ENCODE measurements around the gene MARVELD1. TPM values are rescaled to one million over a fixed set of nuclear protein-coding genes. Genes with fewer than 3 reads are reported as not detected.
"Not testable (repeated sequence)": the region's sequence is repeated elsewhere in the genome, so short reads cannot be mapped to it uniquely, and the experiment has no call there.

The MARVELD1 gene
- total RNA-seq (2014; rRNA removed; shearing (Covaris generic)): 18.7 and 21.2 TPM in 2 replicates

DNA sequence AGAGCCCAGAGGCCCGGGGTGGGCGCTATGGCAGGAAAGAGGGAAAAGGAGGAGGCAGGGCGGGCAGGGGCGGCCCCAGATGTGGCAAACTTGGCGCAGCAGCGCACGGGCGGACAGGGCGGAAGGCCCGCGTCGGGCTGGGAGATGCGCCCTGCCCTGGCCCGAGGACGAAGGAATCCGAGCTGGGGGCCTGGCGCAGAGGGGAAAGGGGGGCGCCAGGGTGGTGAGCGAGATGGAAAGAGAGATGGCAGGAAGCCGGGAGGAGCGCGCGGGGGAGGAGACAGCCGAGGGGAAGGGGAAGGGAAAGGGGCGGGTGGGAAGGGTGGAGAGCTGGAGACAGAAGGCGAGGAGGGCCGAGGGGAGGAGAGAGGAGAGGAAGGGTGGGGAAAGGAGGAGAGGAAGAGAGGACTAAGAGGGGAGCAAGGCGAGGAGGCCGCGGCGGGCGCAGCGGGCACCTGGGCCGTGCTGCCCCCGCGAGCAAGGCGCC lies at the start of gene MARVELD1:
MARVELD1 (plus strand) TSS at position 392 of the 487 bp plus-strand sequence. CDS start 147 bp downstream, outside the sequence.
- H3K4me3 ChIP-seq (ENCODE audit: insufficient read depth, low read depth, low read length): peak within 1 kb of the TSS; percentile 89
- H3K27me3 ChIP-seq (ENCODE audit: control insufficient read depth, insufficient read depth, low read length): no peaks in the 10 kb centered on the region
- DNase-seq: peak; percentile 93
- no peaks in the 10 kb centered on the region for H3K36me3 ChIP-seq (replicated peaks; ENCODE audit: control insufficient read depth, insufficient read depth, low read length)

- Histone ChIP-seq H3K27me3 (ENCODE audit: control insufficient read depth, insufficient read depth, low read length) (no peaks in the 10 kb centered on the region), H3K4me3 (ENCODE audit: insufficient read depth, low read depth, low read length) (no peak overlapping the region), H3K36me3 (replicated peaks; ENCODE audit: control insufficient read depth, insufficient read depth, low read length) (peaks cover 17% of the 10 kb centered on the region)
- no peak for DNase-seq
Measured at GRCh38 chr10:97664282-97664850, 49.2 kb upstream of the MARVELD1 start.

- DNase-seq: no peak
- Histone ChIP-seq H3K4me3 (ENCODE audit: insufficient read depth, low read depth, low read length) (no peak overlapping the region), H3K27me3 (ENCODE audit: control insufficient read depth, insufficient read depth, low read length) (no peaks in the 10 kb centered on the region), H3K36me3 (replicated peaks; ENCODE audit: control insufficient read depth, insufficient read depth, low read length) (peaks cover 18% of the 10 kb centered on the region)
Measured at GRCh38 chr10:97666992-97667391, 46.5 kb upstream of the MARVELD1 start.

DNA sequence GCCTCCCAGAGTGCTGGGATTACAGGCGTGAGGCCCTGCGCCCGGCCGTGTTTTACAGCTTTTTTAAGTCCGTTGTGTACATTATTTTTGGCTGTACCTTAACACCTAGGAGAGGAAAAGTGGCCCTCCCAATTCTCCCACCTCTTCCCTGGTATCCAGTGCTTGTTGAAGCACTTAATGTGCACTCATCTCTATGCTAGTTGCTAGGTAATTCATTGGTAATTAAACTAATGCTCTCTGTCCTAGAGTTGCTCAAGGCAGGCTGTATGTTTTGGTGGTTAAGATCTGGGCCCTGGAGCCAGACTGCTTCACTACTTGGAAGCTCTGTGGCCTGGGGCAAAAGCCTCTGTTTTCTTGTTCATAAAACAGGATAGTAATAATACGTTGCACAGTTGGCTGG lies 46.1 kb upstream of the MARVELD1 start:
- Histone ChIP-seq H3K36me3 (replicated peaks; ENCODE audit: control insufficient read depth, insufficient read depth, low read length) (peaks cover 18% of the 10 kb centered on the region), H3K4me3 (ENCODE audit: insufficient read depth, low read depth, low read length) (no peak overlapping the region), H3K27me3 (ENCODE audit: control insufficient read depth, insufficient read depth, low read length) (no peaks in the 10 kb centered on the region)
- DNase-seq: no peak

- Histone ChIP-seq H3K36me3 (replicated peaks; ENCODE audit: control insufficient read depth, insufficient read depth, low read length) (peaks cover 25% of the 10 kb centered on the region), H3K4me3 (ENCODE audit: insufficient read depth, low read depth, low read length) (no peak overlapping the region), H3K27me3 (ENCODE audit: control insufficient read depth, insufficient read depth, low read length) (no peaks in the 10 kb centered on the region)
- no peak for DNase-seq
Measured at GRCh38 chr10:97669571-97669970, 44.0 kb upstream of the MARVELD1 start.

DNA sequence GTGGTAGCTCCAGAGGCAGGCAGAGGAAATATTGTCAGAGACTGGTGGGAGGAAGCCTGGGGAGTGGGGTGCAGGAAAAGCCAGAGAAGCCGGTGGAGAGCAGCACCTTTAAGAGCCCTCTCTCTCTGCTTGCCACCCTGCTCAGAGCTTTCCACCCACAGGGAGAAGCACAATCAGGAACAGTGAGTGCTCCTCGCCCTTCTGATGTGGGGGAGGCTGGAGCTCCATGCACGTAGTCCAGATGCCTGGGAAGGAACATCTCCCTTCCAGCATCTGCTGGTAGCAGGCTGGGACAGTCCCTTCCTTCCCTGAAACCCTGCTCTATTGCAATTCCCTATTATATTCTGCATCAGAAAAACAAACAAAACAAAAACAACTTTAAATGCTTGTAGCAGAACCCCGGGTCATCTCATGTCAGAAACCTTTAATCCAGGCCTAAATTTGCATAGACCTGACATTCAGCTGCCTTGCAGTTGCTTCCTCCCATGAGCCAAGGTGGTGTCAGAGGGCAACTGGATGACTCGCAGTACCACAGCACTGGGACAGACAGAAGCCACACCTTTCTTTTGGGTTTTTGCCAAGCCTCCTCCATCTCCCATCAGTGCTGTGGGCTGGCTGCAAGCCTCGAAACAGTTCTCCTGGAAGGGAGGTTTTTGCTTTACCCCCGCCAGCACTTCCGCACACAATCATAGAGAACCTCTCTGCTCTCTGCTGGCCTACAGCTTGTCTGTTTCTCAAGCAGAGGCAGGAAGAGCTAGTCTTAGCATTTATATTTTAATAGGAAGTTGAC lies 39.6 kb upstream of the MARVELD1 start:
- peaks cover 19% of the 10 kb centered on the region for H3K36me3 ChIP-seq (replicated peaks; ENCODE audit: control insufficient read depth, insufficient read depth, low read length)
- no peak for DNase-seq
- H3K27me3 ChIP-seq (ENCODE audit: control insufficient read depth, insufficient read depth, low read length): no peaks in the 10 kb centered on the region
- H3K4me3 ChIP-seq (ENCODE audit: insufficient read depth, low read depth, low read length): no peak overlapping the region

GRCh38 chr10:97675222-97675621 lies 38.3 kb upstream of the MARVELD1 start:
- no peak for DNase-seq
- H3K36me3 ChIP-seq (replicated peaks; ENCODE audit: control insufficient read depth, insufficient read depth, low read length): peaks cover 17% of the 10 kb centered on the region
- no peaks in the 10 kb centered on the region for H3K27me3 ChIP-seq (ENCODE audit: control insufficient read depth, insufficient read depth, low read length)
- H3K4me3 ChIP-seq (ENCODE audit: insufficient read depth, low read depth, low read length): no peak overlapping the region

DNA sequence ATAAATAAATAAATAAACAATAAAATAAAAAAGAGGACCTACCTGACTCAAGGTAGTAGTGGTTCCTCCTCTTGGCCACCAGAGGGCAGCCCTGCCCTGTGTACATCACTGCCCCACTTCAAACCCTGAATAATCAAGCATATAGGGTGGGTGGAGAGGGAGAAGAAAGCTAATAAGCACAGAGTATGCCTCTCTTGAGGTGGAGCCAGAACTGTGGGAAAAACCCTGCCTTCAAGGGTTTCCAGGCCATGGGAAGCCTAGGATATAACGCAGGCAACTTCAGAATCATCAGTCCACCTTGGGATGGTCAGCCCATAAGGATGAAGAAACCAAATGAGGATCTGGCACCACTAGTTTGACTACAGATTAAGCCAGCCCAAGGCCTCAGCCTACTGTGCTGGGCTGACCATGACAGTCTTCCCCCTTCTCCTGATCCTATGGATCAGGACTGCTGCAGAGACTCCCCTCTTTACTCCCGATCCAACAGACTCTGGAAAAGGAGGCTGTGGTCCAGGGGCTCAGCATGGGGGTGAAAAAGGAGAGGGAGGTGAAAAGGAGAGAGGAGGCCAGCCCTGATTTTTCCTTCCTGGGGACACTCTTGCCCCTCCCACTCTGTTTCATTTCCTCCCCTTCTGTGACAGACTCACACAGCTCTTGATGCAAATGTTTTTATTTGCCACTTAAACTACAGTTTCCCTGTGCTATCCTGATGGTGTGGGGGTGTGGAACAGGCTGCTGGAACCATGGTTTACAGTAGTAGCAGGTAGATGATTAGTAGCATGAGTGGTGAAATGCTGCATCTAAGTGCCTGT lies 36.6 kb upstream of the MARVELD1 start:
- peak; percentile 90 for DNase-seq
- Histone ChIP-seq H3K36me3 (replicated peaks; ENCODE audit: control insufficient read depth, insufficient read depth, low read length) (peaks cover 17% of the 10 kb centered on the region), H3K4me3 (ENCODE audit: insufficient read depth, low read depth, low read length) (no peak overlapping the region), H3K27me3 (ENCODE audit: control insufficient read depth, insufficient read depth, low read length) (no peaks in the 10 kb centered on the region)

DNA sequence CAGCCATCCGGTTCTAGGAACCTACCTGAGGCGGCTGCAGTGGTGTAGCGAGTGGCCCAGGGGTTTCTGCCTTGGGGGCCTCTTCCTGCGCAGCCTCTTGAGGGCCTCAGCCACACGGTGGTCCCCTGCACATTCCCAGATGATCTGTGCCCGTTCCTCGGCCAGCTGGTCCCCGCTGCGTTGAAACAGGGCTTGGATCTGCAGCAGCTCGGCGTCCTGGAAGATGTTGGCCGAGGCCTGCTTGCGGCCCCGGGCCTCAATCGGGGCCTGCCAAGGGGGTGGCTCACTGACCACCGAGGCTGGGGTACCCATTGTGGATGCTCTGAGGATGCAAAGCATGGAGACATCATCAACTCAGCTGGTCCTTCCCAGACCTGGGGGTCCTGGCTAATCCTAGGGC lies 33.9 kb upstream of the MARVELD1 start:
- no peak overlapping the region for H3K4me3 ChIP-seq (ENCODE audit: insufficient read depth, low read depth, low read length)
- no peaks in the 10 kb centered on the region for H3K27me3 ChIP-seq (ENCODE audit: control insufficient read depth, insufficient read depth, low read length)

GRCh38 chr10:97682042-97682441 lies 31.5 kb upstream of the MARVELD1 start:
- DNase-seq: peak; percentile 32
- Histone ChIP-seq H3K27me3 (ENCODE audit: control insufficient read depth, insufficient read depth, low read length) (no peaks in the 10 kb centered on the region), H3K4me3 (ENCODE audit: insufficient read depth, low read depth, low read length) (no peak overlapping the region), H3K36me3 (replicated peaks; ENCODE audit: control insufficient read depth, insufficient read depth, low read length) (no peaks in the 10 kb centered on the region; the same call in 1 of the 2 replicates)

More for the DNA sequence above, 33.9 kb upstream of the MARVELD1 start:
- H3K36me3 ChIP-seq (replicated peaks; ENCODE audit: control insufficient read depth, insufficient read depth, low read length): peaks cover 6% of the 10 kb centered on the region
- DNase-seq: no peak

GRCh38 chr10:97683556-97684367 lies 29.8 kb upstream of the MARVELD1 start:
- Histone ChIP-seq H3K4me3 (ENCODE audit: insufficient read depth, low read depth, low read length) (no peak overlapping the region), H3K36me3 (replicated peaks; ENCODE audit: control insufficient read depth, insufficient read depth, low read length) (no peaks in the 10 kb centered on the region), H3K27me3 (ENCODE audit: control insufficient read depth, insufficient read depth, low read length) (no peaks in the 10 kb centered on the region; the same call in 1 of the 2 replicates)
- DNase-seq: peak; percentile 53

GRCh38 chr10:97684368-97684713 lies 29.2 kb upstream of the MARVELD1 start:
- DNase-seq; H3K27me3 ChIP-seq (ENCODE audit: control insufficient read depth, insufficient read depth, low read length); H3K36me3 ChIP-seq (replicated peaks; ENCODE audit: control insufficient read depth, insufficient read depth, low read length); H3K4me3 ChIP-seq (ENCODE audit: insufficient read depth, low read depth, low read length): not testable (repeated sequence)

- Histone ChIP-seq H3K36me3 (replicated peaks; ENCODE audit: control insufficient read depth, insufficient read depth, low read length) (no peaks in the 10 kb centered on the region), H3K4me3 (ENCODE audit: insufficient read depth, low read depth, low read length) (no peak overlapping the region), H3K27me3 (ENCODE audit: control insufficient read depth, insufficient read depth, low read length) (no peaks in the 10 kb centered on the region; the same call in 1 of the 2 replicates)
- DNase-seq: no peak
Measured at GRCh38 chr10:97684866-97685394, 28.6 kb upstream of the MARVELD1 start.

All from H7 (cell line).